Karpas-422 (cell line): ENCODE measurements around the gene PPP2R2D. TPM values are rescaled to one million over a fixed set of nuclear protein-coding genes. Genes with fewer than 3 reads are reported as not detected.
"Not testable (repeated sequence)": the region's sequence is repeated elsewhere in the genome, so short reads cannot be mapped to it uniquely, and the experiment has no call there.

Source experiments
- DNase-seq: peaks from one replicate; pipeline ENCODE4 v3.0.0-alpha.2; 2015
- H2AFZ ChIP-seq: fragments of 200-600 bp; sonication (generic); 2 replicates; pipeline ENCODE4 v1.6.1; 2014; ENCODE audit warnings: antibody characterized with exemption, low read length, mixed read lengths
- H3K27ac ChIP-seq: fragments of 200-600 bp; sonication (generic); 2 replicates; pipeline ENCODE4 v1.5.1; 2014; ENCODE audit warnings: mild to moderate bottlenecking, low read length, moderate library complexity
- H3K27me3 ChIP-seq: fragments of 200-600 bp; sonication (generic); 2 replicates; pipeline ENCODE4 v1.6.1; 2014; ENCODE audit warnings: low read length, mixed read lengths
- H3K36me3 ChIP-seq: fragments of 200-600 bp; sonication (generic); 2 replicates; pipeline ENCODE4 v1.6.1; 2014; ENCODE audit warnings: low read length, mixed read lengths; ENCODE audit not compliant: insufficient read depth
- H3K4me1 ChIP-seq: fragments of 200-600 bp; sonication (generic); 2 replicates; pipeline ENCODE4 v1.6.1; 2014; ENCODE audit warnings: mild to moderate bottlenecking, low read length, mixed read lengths
- H3K4me2 ChIP-seq: fragments of 200-600 bp; sonication (generic); 2 replicates; pipeline ENCODE4 v1.6.1; 2014; ENCODE audit warnings: low read length, low read depth, mild to moderate bottlenecking; ENCODE audit not compliant: poor library complexity, severe bottlenecking
- H3K4me3 ChIP-seq: fragments of 200-600 bp; sonication (generic); 2 replicates; pipeline ENCODE4 v1.5.1; 2014; ENCODE audit warnings: mild to moderate bottlenecking, antibody characterized with exemption, low read length, mixed read lengths
- H3K79me2 ChIP-seq: fragments of 200-600 bp; sonication (generic); 2 replicates; pipeline ENCODE4 v1.6.1; 2014; ENCODE audit warnings: mild to moderate bottlenecking, low read length, mixed read lengths
- H3K9ac ChIP-seq: fragments of 200-600 bp; sonication (generic); 2 replicates; pipeline ENCODE4 v1.6.0; 2014; ENCODE audit warnings: low read length
- H3K9me2 ChIP-seq: fragments of 200-600 bp; sonication (generic), shearing (Covaris generic); replicated peaks from 2 replicates; pipeline ENCODE4 v1.6.0; 2014; ENCODE audit warnings: mild to moderate bottlenecking, low read length, moderate library complexity; ENCODE audit not compliant: insufficient read depth
- H3K9me3 ChIP-seq: fragments of 300-700, 200-600 bp; sonication (generic); 2 replicates; pipeline ENCODE4 v1.6.1; 2014; ENCODE audit warnings: low read length, mixed read lengths
- H4K20me1 ChIP-seq: fragments of 200-600 bp; sonication (generic); 2 replicates; pipeline ENCODE4 v1.6.1; 2014; ENCODE audit warnings: mild to moderate bottlenecking, antibody characterized with exemption, low read length, low read depth; ENCODE audit not compliant: insufficient read depth
- total RNA-seq: library from RNA; depleted of rRNA; stranded (reverse); fragments of >200 nt; shearing (Covaris generic); gene quantifications from 2 replicates; pipeline ENCODE4 v1.2.3, GENCODE V29; 2014; ENCODE audit warnings: low replicate concordance

PPP2R2D gene
- total RNA-seq, 1 experiment from 2014 or later = 32.9 TPM

- H2AFZ ChIP-seq = no peak overlapping the region
- no peak overlapping the region for H3K27ac ChIP-seq
- H3K79me2 ChIP-seq = no peaks in the 10 kb centered on the region
- H3K4me1 ChIP-seq = no peaks in the 10 kb centered on the region
- H3K4me2 ChIP-seq = no peak overlapping the region
- no peak overlapping the region for H3K9ac ChIP-seq
- no peaks in the 10 kb centered on the region for H3K27me3 ChIP-seq
- peaks cover 3% of the 10 kb centered on the region; the same call in 1 of the 2 replicates for H3K9me3 ChIP-seq
- no peaks in the 10 kb centered on the region for H3K36me3 ChIP-seq
- no peak for DNase-seq
- H3K9me2 ChIP-seq = no peaks in the 10 kb centered on the region
- H3K4me3 ChIP-seq = no peak overlapping the region
- no peaks in the 10 kb centered on the region for H4K20me1 ChIP-seq
Measured at GRCh38 chr10:131882151-131882550, 18.7 kb upstream of the PPP2R2D start.

GRCh38 chr10:131882590-131883451 lies 18.0 kb upstream of the PPP2R2D start:
- Histone ChIP-seq H4K20me1 (no peaks in the 10 kb centered on the region), H3K27me3 (no peaks in the 10 kb centered on the region), H3K4me1 (no peaks in the 10 kb centered on the region), H3K27ac (no peak overlapping the region), H2AFZ (no peak overlapping the region), H3K9ac (no peak overlapping the region), H3K36me3 (no peaks in the 10 kb centered on the region), H3K79me2 (no peaks in the 10 kb centered on the region), H3K9me2 (no peaks in the 10 kb centered on the region), H3K9me3 (peaks cover 3% of the 10 kb centered on the region; the same call in 1 of the 2 replicates), H3K4me2 (no peak overlapping the region), H3K4me3 (no peak overlapping the region)
- no peak for DNase-seq

GRCh38 chr10:131883621-131884393 lies 17.0 kb upstream of the PPP2R2D start:
- not testable (repeated sequence) for H3K27ac ChIP-seq, H3K79me2 ChIP-seq, H3K36me3 ChIP-seq, H3K27me3 ChIP-seq, H3K4me3 ChIP-seq, H2AFZ ChIP-seq, H3K4me1 ChIP-seq, H4K20me1 ChIP-seq, DNase-seq, H3K9me2 ChIP-seq, H3K9me3 ChIP-seq, H3K4me2 ChIP-seq, H3K9ac ChIP-seq

- DNase-seq = peak; percentile 78
Measured at GRCh38 chr10:131885391-131886165, 15.2 kb upstream of the PPP2R2D start.

GRCh38 chr10:131886237-131886636 lies 14.6 kb upstream of the PPP2R2D start:
- Histone ChIP-seq H3K9ac (no peak overlapping the region), H3K79me2 (no peaks in the 10 kb centered on the region), H3K9me3 (peaks cover 3% of the 10 kb centered on the region; the same call in 1 of the 2 replicates), H4K20me1 (no peaks in the 10 kb centered on the region), H3K27ac (no peak overlapping the region), H3K27me3 (no peaks in the 10 kb centered on the region), H3K4me1 (no peaks in the 10 kb centered on the region), H3K9me2 (no peaks in the 10 kb centered on the region), H3K36me3 (no peaks in the 10 kb centered on the region), H2AFZ (no peak overlapping the region), H3K4me3 (no peak overlapping the region), H3K4me2 (no peak overlapping the region)
- DNase-seq = no peak

More at GRCh38 chr10:131885391-131886165, 15.2 kb upstream of the PPP2R2D start:
- H3K79me2 ChIP-seq = no peaks in the 10 kb centered on the region
- no peaks in the 10 kb centered on the region for H3K9me2 ChIP-seq
- no peak overlapping the region for H3K4me2 ChIP-seq
- no peaks in the 10 kb centered on the region for H3K4me1 ChIP-seq
- H4K20me1 ChIP-seq = no peaks in the 10 kb centered on the region
- H3K36me3 ChIP-seq = no peaks in the 10 kb centered on the region
- no peak overlapping the region for H3K4me3 ChIP-seq
- H3K27ac ChIP-seq = no peak overlapping the region
- no peaks in the 10 kb centered on the region for H3K27me3 ChIP-seq
- H2AFZ ChIP-seq = no peak overlapping the region
- H3K9me3 ChIP-seq = peaks cover 3% of the 10 kb centered on the region; the same call in 1 of the 2 replicates
- H3K9ac ChIP-seq = no peak overlapping the region

- no peaks in the 10 kb centered on the region; the same call in 1 of the 2 replicates for H3K9me3 ChIP-seq
- no peak overlapping the region for H2AFZ ChIP-seq
- DNase-seq = no peak
- no peaks in the 10 kb centered on the region for H3K36me3 ChIP-seq
- no peak overlapping the region for H3K4me3 ChIP-seq
- H3K27ac ChIP-seq = no peak overlapping the region
- H3K79me2 ChIP-seq = no peaks in the 10 kb centered on the region
- no peaks in the 10 kb centered on the region for H3K27me3 ChIP-seq
- H3K4me1 ChIP-seq = no peaks in the 10 kb centered on the region
- no peak overlapping the region for H3K4me2 ChIP-seq
- H4K20me1 ChIP-seq = no peaks in the 10 kb centered on the region
- H3K9me2 ChIP-seq = no peaks in the 10 kb centered on the region
- no peak overlapping the region for H3K9ac ChIP-seq
Measured at GRCh38 chr10:131888186-131888604, 12.6 kb upstream of the PPP2R2D start.

GRCh38 chr10:131889755-131890154 lies 11.1 kb upstream of the PPP2R2D start:
- H4K20me1 ChIP-seq = no peaks in the 10 kb centered on the region
- DNase-seq = no peak

More at GRCh38 chr10:131889755-131890154, 11.1 kb upstream of the PPP2R2D start:
- Histone ChIP-seq H3K4me1 (no peaks in the 10 kb centered on the region), H3K27ac (no peak overlapping the region), H3K36me3 (no peaks in the 10 kb centered on the region), H3K9me2 (no peaks in the 10 kb centered on the region), H2AFZ (no peak overlapping the region), H3K4me3 (no peak overlapping the region), H3K9me3 (no peaks in the 10 kb centered on the region), H3K9ac (no peak overlapping the region), H3K79me2 (no peaks in the 10 kb centered on the region), H3K4me2 (no peak overlapping the region), H3K27me3 (no peaks in the 10 kb centered on the region)
